GM21367 (cell line): ENCODE results near the gene RPS3A.
A peak's percentile ranks its signal among the peaks of the same experiment; 100 is the strongest.
"Not testable (repeated sequence)": the region's sequence is repeated elsewhere in the genome, so short reads cannot be mapped to it uniquely, and the experiment has no call there.

Experiments
- ATAC-seq: cut with Tn5 transposase; IDR thresholded peaks from one replicate; pipeline ENCODE4 v1.9.1; 2021; ENCODE audit not compliant: unreplicated experiment

RPS3A gene

GRCh38 chr4:151114338-151114737, 14.9 kb downstream of the RPS3A start:
- no peak for ATAC-seq

GRCh38 chr4:151114986-151115385, 15.6 kb downstream of the RPS3A start:
- ATAC-seq: no peak

- peak; percentile 93 for ATAC-seq
Observed at GRCh38 chr4:151117371-151117962, 18.0 kb downstream of the RPS3A start.

- no peak for ATAC-seq
Observed at GRCh38 chr4:151129796-151130195, 30.4 kb downstream of the RPS3A start.

- no peak for ATAC-seq
Observed at GRCh38 chr4:151133311-151133710, 33.9 kb downstream of the RPS3A start.

- ATAC-seq: not testable (repeated sequence)
Observed at GRCh38 chr4:151136048-151136447, 36.6 kb downstream of the RPS3A start.

GRCh38 chr4:151139814-151140213, 40.4 kb downstream of the RPS3A start:
- ATAC-seq: no peak

GRCh38 chr4:151142758-151143157, 43.3 kb downstream of the RPS3A start:
- no peak for ATAC-seq

- no peak for ATAC-seq
Observed at GRCh38 chr4:151143162-151143561, 43.7 kb downstream of the RPS3A start.

GRCh38 chr4:151143811-151144210, 44.4 kb downstream of the RPS3A start:
- ATAC-seq: no peak

GRCh38 chr4:151144329-151145072, 45.1 kb downstream of the RPS3A start:
- ATAC-seq: no peak

GRCh38 chr4:151147000-151147399, 47.6 kb downstream of the RPS3A start:
- no peak for ATAC-seq

GRCh38 chr4:151148261-151148660, 48.8 kb downstream of the RPS3A start:
- ATAC-seq: no peak

- ATAC-seq: no peak
Observed at GRCh38 chr4:151150821-151151580, 51.6 kb downstream of the RPS3A start.

GRCh38 chr4:151152028-151152427, 52.6 kb downstream of the RPS3A start:
- no peak for ATAC-seq

GRCh38 chr4:151153585-151153984, 54.2 kb downstream of the RPS3A start:
- no peak for ATAC-seq
